Mucosa of rectum (tissue), 2 donors: ENCODE data around the gene PTPRO.

Source experiments
- H3K27ac ChIP-seq, 2 donors: one replicate each; pipeline ENCODE4 v1.7.0; 2013; ENCODE audit warnings: inconsistent platforms in 2 of 2, low read depth in 2 of 2, low read length in 2 of 2
- H3K27me3 ChIP-seq, 2 donors: one replicate each; pipeline ENCODE4 v1.7.0; 2013; ENCODE audit warnings: low read length in 2 of 2; ENCODE audit not compliant: control insufficient read depth in 2 of 2, insufficient read depth in 2 of 2
- H3K36me3 ChIP-seq, 2 donors: one replicate each; pipeline ENCODE4 v1.7.0; 2013; ENCODE audit warnings: low read length in 2 of 2; ENCODE audit not compliant: control insufficient read depth in 2 of 2, insufficient read depth in 2 of 2
- H3K4me1 ChIP-seq, 2 donors: one replicate each; pipeline ENCODE4 v1.7.0; 2013; ENCODE audit warnings: low read length in 2 of 2, mild to moderate bottlenecking in 1 of 2; ENCODE audit not compliant: control insufficient read depth in 2 of 2, insufficient read depth in 2 of 2
- H3K4me3 ChIP-seq, 2 donors: one replicate each; pipeline ENCODE4 v1.7.0; 2013; ENCODE audit warnings: low read length in 2 of 2
- H3K9ac ChIP-seq, 2 donors: one replicate each; pipeline ENCODE4 v1.7.0; 2013; ENCODE audit warnings: low read length in 2 of 2, low read depth in 1 of 2, mild to moderate bottlenecking in 1 of 2
- H3K9me3 ChIP-seq, 2 donors: one replicate each; pipeline ENCODE4 v1.7.0; 2013; ENCODE audit warnings: low read length in 2 of 2; ENCODE audit not compliant: control insufficient read depth in 2 of 2
- donor health status: healthy.
- donor health status: Normal muscosa, but diverticular disease.

PTPRO gene

GRCh38 chr12:15530361-15530760 lies 208.1 kb downstream of the PTPRO start:
- Histone ChIP-seq H3K36me3 (no peaks in the 10 kb centered on the region), H3K27me3 (no peaks in the 10 kb centered on the region), H3K4me1 (peaks cover 0 to 25% of the 10 kb centered on the region in 2 donors), H3K27ac (no peak overlapping the region), H3K4me3 (no peak overlapping the region), H3K9ac (no peak overlapping the region), H3K9me3 (no peaks in the 10 kb centered on the region)

GRCh38 chr12:15532364-15532977 lies 210.2 kb downstream of the PTPRO start:
- no peak overlapping the region for H3K4me3 ChIP-seq
- peaks cover 0 to 23% of the 10 kb centered on the region in 2 donors for H3K4me1 ChIP-seq
- H3K9me3 ChIP-seq, result no peaks in the 10 kb centered on the region
- no peak overlapping the region for H3K27ac ChIP-seq
- H3K9ac ChIP-seq, result no peak overlapping the region
- no peaks in the 10 kb centered on the region for H3K27me3 ChIP-seq
- H3K36me3 ChIP-seq, result no peaks in the 10 kb centered on the region

GRCh38 chr12:15534322-15534721 lies 212.0 kb downstream of the PTPRO start:
- Histone ChIP-seq H3K4me1 (peaks cover 0 to 22% of the 10 kb centered on the region in 2 donors), H3K9ac (no peak overlapping the region), H3K9me3 (no peaks in the 10 kb centered on the region), H3K27me3 (no peaks in the 10 kb centered on the region), H3K4me3 (peak overlapping the region in 1 of 2 donors; percentile 1), H3K36me3 (no peaks in the 10 kb centered on the region), H3K27ac (peak overlapping the region; percentile 40 to 82)

GRCh38 chr12:15534874-15535273 lies 212.6 kb downstream of the PTPRO start:
- H3K27me3 ChIP-seq, result no peaks in the 10 kb centered on the region
- H3K27ac ChIP-seq, result peak overlapping the region; percentile 40 to 61
- H3K9ac ChIP-seq, result no peak overlapping the region
- H3K36me3 ChIP-seq, result no peaks in the 10 kb centered on the region
- H3K4me1 ChIP-seq, result peaks cover 0 to 22% of the 10 kb centered on the region in 2 donors
- H3K4me3 ChIP-seq, result no peak overlapping the region
- no peaks in the 10 kb centered on the region for H3K9me3 ChIP-seq

- Histone ChIP-seq H3K27ac (peak overlapping the region in 1 of 2 donors; percentile 61), H3K27me3 (no peaks in the 10 kb centered on the region), H3K4me3 (peak overlapping the region in 1 of 2 donors; percentile 42), H3K9me3 (no peaks in the 10 kb centered on the region), H3K9ac (no peak overlapping the region), H3K4me1 (peaks cover 0 to 26% of the 10 kb centered on the region in 2 donors), H3K36me3 (no peaks in the 10 kb centered on the region)
Measured at GRCh38 chr12:15535352-15535781, 213.1 kb downstream of the PTPRO start.

GRCh38 chr12:15536446-15536845 lies 214.1 kb downstream of the PTPRO start:
- no peaks in the 10 kb centered on the region for H3K36me3 ChIP-seq
- no peak overlapping the region for H3K9ac ChIP-seq
- no peaks in the 10 kb centered on the region for H3K27me3 ChIP-seq
- H3K27ac ChIP-seq, result no peak overlapping the region
- no peak overlapping the region for H3K4me3 ChIP-seq
- H3K9me3 ChIP-seq, result no peaks in the 10 kb centered on the region
- peaks cover 0 to 26% of the 10 kb centered on the region in 2 donors for H3K4me1 ChIP-seq

- Histone ChIP-seq H3K4me1 (peaks cover 0 to 20% of the 10 kb centered on the region in 2 donors), H3K27me3 (no peaks in the 10 kb centered on the region), H3K9ac (no peak overlapping the region), H3K9me3 (no peaks in the 10 kb centered on the region), H3K36me3 (no peaks in the 10 kb centered on the region), H3K4me3 (no peak overlapping the region), H3K27ac (no peak overlapping the region)
Measured at GRCh38 chr12:15538881-15539280, 216.6 kb downstream of the PTPRO start.

GRCh38 chr12:15540005-15540404 lies 217.7 kb downstream of the PTPRO start:
- H3K27ac ChIP-seq, result no peak overlapping the region
- no peaks in the 10 kb centered on the region for H3K9me3 ChIP-seq
- no peaks in the 10 kb centered on the region for H3K27me3 ChIP-seq
- H3K36me3 ChIP-seq, result no peaks in the 10 kb centered on the region
- H3K4me3 ChIP-seq, result no peak overlapping the region
- H3K4me1 ChIP-seq, result peaks cover 0 to 19% of the 10 kb centered on the region in 2 donors
- no peak overlapping the region for H3K9ac ChIP-seq

- Histone ChIP-seq H3K36me3 (no peaks in the 10 kb centered on the region), H3K4me1 (peaks cover 0 to 19% of the 10 kb centered on the region in 2 donors), H3K27ac (no peak overlapping the region), H3K9ac (no peak overlapping the region), H3K4me3 (no peak overlapping the region), H3K27me3 (no peaks in the 10 kb centered on the region), H3K9me3 (no peaks in the 10 kb centered on the region)
Measured at GRCh38 chr12:15540469-15540872, 218.2 kb downstream of the PTPRO start.

GRCh38 chr12:15541996-15542631 lies 219.8 kb downstream of the PTPRO start:
- Histone ChIP-seq H3K9ac (no peak overlapping the region), H3K4me1 (peaks cover 2 to 22% of the 10 kb centered on the region in 2 donors), H3K9me3 (no peaks in the 10 kb centered on the region), H3K27me3 (no peaks in the 10 kb centered on the region), H3K4me3 (no peak overlapping the region), H3K36me3 (no peaks in the 10 kb centered on the region), H3K27ac (no peak overlapping the region)
